Occipital lobe (tissue), 2 donors: Measurements from ENCODE around the gene PCMT1. TPM values are rescaled to one million over a fixed set of nuclear protein-coding genes. Genes with fewer than 3 reads are reported as not detected.

Experiments
- DNase-seq: peaks from one replicate; lab custom pipeline; 2025; lab: John Stamatoyannopoulos, UW
- total RNA-seq: library from RNA; depleted of rRNA; stranded (reverse); fragments of >200 nt; gene quantifications from one replicate; pipeline ENCODE4 v1.2.3, GENCODE V29; 2014

Gene PCMT1
- total RNA-seq, 1 donor from 2014 or later, result 173 TPM

GRCh38 chr6:149854532-149854931 lies 105.0 kb downstream of the PCMT1 start:
- DNase-seq, result no peak

GRCh38 chr6:149855040-149855654 lies 105.6 kb downstream of the PCMT1 start:
- DNase-seq, result no peak

DNA sequence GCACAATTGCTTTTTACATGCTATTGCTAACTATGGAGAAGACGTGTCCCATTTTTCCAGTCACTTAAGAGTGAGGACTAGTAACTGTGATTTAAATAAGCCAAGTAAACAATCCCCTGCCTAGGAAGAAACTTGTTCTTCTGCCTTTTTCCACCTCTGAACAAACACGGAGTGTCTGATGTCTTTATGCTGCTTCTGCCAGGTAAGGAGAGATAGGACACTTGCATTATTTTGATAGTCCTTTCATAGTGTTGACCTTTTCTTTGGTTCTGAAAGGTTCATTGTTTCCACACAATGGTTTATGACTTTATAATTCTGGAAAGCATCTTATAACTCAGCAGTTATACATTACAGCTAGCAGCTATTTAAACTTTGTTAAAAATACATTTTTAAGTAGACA lies 106.2 kb downstream of the PCMT1 start:
- DNase-seq, result no peak

- no peak for DNase-seq
Observed at GRCh38 chr6:149856256-149856994, 106.9 kb downstream of the PCMT1 start.

DNA sequence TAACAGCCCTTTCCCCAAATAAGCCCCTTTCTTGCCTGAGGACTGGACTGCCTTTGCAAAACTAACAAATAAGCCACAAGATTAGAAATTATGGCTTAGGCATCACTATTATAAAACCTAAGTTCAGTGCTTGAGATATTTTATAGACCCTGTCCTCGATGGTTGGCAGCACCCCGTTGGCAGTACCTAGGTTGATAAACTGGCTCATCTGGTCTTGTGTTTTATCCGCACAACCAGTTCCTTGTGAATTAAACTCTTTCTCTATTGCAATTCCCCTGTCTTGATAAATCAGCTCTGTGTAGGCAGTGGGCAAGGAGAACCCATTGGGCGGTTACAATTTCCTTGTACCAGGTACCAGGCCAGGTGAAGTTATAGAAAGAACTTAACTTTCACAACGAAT lies 108.0 kb downstream of the PCMT1 start:
- DNase-seq, result no peak

DNA sequence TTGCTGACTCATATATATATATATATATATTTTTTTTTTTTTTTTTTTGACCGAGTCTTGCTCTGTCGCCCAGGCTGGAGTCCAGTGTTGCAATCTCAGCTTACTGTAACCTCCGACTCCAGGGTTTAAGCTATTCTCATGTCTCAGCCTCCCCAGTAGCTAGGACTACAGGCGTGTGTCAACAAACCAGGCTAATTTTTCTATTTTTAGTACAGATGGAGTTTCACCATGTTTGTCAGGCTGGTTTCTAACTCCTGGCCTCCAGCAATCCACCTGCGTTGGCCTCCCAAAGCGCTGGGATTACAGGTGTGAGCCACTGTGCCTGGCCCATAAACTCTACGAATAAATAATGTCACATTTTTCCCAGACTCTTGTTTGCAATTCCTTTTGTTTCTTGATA lies 109.8 kb downstream of the PCMT1 start:
- DNase-seq, result no peak

- no peak for DNase-seq
Observed at GRCh38 chr6:149859938-149860337, 110.4 kb downstream of the PCMT1 start.

- no peak for DNase-seq
Observed at GRCh38 chr6:149860513-149860833, 110.9 kb downstream of the PCMT1 start.

Other genes with a start within 250 kb of the PCMT1 start
- gene PPIL4, start 203.7 kb upstream of the PCMT1 start, total RNA-seq, result 38.1 TPM
- 28.4 TPM for gene GINM1, start 183.4 kb upstream of the PCMT1 start, total RNA-seq
- gene KATNA1, start 101.0 kb upstream of the PCMT1 start, total RNA-seq, result 28.5 TPM
- 29.5 TPM for gene LATS1, start 31.6 kb upstream of the PCMT1 start, total RNA-seq
- 23.9 TPM for gene NUP43, start 3.2 kb upstream of the PCMT1 start, total RNA-seq
- 35.2 TPM for gene LRP11, start 114.6 kb downstream of the PCMT1 start, total RNA-seq
- gene RAET1E, start 148.4 kb downstream of the PCMT1 start, total RNA-seq, result not detected
- not detected for gene RAET1G, start 173.4 kb downstream of the PCMT1 start, total RNA-seq
- gene ULBP2, start 192.3 kb downstream of the PCMT1 start, total RNA-seq, result 5.3 TPM
- 3.9 TPM for gene ULBP1, start 214.2 kb downstream of the PCMT1 start, total RNA-seq